HG03135 (cell line): Measurements from ENCODE around the gene PADI4.

Experiments used
- ATAC-seq: cut with Tn5 transposase; IDR thresholded peaks from one replicate; pipeline ENCODE4 v1.9.1; 2021; ENCODE audit warnings: mild to moderate bottlenecking, moderate library complexity; ENCODE audit not compliant: unreplicated experiment

PADI4 gene

DNA sequence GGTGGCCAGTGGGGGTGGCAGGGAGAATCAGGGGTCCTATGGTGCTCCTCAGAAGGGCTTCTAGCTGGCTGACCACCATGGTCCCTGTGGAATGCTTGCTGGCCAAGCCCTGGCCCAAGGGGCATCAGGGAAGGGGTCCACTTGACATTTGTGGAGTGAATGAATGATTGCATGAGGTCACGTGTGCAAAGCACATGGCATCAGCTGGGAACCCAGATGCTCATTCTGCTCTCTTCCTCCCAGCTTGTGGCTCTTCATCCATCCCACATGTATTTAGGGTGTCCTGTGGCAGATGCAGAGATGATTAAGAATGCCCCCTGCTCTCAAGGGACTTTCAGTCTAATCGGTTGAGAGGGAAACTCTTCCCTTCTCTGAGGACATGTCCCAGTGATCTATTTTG, 27.1 kb upstream of the PADI4 start:
- no peak for ATAC-seq

DNA sequence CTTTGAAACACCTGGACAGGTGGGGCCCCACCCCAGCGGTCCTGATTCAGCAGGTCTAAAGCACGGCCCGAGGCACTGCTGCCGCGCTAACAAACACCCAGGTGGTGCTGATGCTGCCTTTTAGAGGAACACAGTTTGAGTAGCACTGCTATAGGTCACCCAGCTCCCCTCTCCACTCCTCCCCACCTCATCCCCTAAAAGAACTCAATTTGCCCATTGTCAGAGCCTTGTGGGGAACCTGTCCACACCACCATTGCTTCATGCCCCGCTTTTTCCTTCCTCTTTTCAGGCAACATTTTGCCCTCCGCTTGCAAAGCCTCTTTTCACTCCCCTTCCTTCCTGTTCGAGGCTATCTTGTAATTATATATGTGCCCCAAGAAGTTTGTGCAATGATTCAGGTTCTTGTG, 26.2 kb upstream of the PADI4 start:
- ATAC-seq: no peak

DNA sequence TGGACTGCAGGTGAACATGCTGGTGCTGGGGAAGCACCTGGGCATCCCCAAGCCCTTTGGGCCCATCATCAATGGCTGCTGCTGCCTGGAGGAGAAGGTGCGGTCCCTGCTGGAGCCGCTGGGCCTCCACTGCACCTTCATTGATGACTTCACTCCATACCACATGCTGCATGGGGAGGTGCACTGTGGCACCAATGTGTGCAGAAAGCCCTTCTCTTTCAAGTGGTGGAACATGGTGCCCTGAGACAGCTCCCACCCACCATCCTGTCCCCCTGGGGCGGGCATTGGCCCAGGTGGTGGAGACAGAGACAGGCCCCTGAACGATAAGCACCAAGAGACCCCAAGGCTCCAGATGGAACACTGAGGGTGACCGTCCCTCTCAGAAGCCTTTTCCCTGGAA, 25.2 kb upstream of the PADI4 start:
- no peak for ATAC-seq

DNA sequence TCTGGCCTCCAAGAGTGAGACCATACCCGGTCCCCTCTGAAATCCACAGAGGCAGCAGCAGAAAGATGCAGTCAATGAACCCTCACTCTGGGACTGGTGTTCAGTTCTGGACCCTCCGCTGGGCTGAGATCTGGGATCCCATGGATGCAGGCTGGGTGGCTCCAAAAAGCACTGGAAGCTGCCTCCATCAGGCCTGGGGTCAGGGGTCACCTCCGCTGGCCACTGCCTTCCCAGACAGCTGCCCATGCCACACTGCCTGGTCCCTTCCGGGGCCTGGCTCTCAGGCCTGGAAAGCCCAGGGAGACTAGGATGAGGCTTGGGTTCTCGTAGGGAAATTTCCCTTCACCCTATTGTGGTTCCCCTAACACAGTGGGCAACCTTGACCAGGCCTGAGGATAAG, 21.4 kb upstream of the PADI4 start:
- no peak for ATAC-seq

DNA sequence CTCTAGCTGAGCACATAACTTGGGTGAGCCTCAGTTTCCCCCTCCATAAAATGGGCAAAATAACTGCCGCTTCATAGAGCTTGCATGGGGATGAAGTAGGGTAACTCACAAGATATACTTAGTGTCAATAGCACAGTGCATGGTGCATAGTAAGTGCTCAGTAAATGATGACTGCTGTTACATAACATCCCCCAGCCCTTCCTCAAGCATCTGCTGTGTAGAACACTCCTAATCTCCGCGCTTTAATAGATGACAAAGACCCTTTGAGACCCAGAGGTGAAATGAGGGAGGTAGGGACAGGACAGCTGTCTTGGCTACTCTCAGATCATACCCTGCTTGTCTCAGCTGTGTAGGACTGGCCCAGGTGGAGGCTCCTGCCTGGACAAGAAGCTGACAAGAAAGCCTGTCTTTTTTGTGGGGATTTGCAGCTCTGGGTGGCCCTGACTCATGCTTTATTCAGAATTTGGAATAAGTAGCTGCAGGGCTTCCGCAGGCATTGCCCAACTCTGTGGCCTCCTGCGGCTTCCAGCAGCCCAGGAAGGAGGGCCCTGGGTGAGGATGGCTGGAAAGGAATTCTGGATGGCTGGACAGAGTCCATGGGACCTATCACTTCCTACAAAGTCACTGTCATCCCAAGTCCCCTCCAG, 20.7 kb upstream of the PADI4 start:
- no peak for ATAC-seq

DNA sequence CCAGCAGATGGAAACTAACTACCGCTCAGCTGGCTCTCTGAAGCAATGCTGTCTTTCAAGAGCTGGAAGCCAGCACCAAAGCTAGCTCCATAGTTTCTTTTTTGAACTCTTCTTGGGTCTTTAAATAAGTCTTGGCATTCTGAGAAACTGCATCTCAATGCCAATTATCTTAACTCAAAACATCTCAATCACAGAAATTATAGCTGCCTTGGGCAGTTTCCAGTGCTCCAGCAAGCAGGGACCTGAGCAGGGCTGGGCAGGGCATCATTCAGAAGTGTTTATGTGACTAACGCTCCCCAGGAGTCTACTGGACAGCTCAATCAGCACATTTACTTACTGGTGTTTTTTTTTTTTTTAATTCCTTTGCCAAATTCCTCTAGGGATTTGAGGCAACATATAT, 18.3 kb upstream of the PADI4 start:
- ATAC-seq: no peak

DNA sequence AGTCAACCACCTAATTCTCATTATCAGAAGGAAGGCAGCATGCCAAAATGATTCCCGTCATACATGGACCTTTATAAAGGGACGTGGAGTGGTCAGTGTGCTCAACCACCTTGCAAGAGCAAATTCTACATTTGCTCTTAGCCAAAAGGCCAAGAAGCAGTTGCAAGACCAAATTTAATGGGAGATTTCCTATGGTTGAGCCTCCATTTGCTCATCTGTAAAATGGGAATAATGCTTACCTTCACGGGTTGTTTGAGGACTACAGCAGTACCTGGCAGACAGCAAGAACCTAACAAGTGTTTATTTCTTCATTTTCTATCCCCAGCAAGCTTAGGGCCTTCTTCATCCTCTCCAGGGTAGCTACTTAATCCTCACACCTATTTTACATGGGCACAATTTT, 17.4 kb upstream of the PADI4 start:
- ATAC-seq: no peak

DNA sequence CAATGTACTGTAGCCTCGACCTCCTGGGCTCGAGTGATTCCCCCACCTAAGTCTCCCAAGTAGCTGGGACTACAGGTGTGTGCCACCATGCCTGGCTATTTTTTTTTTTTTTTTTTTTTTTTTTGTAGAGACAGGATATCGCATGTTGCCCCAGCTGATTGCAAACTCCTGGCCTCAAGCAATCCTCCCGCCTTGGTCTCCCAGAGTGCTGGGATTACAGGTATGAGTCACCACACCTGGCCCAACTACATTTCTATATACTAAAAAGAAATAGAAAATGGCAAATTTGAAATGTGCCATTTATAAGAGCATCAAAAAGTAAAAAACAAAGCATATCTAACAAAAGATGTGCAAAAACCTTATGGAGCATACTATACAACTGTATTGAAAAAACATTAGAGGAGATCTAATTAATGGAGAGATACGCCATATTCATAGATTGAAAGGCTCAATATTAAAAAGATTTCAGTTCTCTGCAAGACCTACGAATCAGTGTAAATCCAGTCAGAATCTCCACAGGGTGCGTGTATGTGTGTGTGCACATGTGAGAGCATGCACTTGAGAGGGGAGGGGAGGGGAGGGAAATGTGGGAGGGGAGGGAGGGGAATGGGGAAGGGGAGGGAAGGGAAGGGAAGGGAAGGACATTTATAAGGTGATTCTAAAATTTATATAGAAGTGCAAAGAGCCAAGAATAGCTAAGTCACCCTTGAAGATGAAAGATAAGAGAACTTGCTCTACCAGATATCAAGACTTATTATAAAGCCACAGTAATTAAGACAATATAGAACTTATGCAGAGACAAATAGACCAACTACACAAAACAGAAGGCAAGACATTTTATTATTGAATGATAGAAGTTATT, 15.5 kb upstream of the PADI4 start:
- ATAC-seq: no peak

DNA sequence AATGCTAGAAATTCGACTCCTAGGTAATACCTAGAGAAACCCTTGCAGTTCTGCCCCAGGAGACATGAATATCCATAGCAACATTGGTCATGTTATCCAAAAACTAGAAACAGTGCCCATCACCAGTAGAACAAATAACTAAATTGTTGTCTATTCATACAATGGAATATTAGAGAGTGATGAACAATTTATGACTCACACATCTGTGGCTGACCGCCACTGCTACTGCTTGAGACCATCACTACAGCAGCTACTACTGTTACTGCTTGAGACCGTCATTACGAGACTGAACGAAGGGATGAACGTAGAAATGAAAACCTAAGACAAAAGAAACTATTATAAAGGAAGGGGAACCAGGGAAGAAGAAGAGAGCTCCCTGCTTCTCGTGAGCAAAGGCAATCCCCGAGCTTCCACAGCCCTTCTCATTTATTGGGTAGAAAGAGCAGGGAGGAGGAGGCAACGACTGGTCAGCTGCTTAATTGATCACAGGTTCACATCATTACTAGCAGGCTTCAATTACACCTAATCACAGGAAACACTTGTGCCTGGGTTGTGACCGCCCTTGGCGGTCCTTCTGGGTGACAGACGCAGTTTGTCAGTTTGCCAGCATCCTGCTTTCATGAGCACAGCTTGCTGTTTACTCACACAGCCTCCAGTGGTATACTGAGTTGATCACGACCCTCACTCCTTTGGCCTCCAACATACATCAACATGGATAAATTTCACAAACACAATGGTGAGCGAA, 14.1 kb upstream of the PADI4 start:
- no peak for ATAC-seq

DNA sequence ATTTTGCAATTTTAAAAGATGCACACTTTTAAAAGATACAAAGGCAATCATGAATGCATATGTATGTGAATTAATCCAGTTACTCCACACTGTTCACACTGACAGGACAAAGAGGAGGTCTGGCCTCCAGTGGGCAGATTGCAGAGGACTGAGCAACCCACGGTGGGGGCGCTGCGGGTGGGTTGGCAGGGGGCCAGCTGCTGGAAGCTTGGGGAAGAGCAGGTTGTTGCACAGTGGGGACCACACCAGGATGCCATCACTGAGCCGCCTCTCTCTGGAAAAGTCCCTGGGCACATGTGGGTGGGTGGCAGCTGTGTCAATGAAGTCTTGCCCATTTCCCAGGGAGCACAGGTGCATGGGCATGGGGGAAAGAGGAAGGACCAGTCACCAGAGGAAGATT, 12.7 kb upstream of the PADI4 start:
- ATAC-seq: no peak

DNA sequence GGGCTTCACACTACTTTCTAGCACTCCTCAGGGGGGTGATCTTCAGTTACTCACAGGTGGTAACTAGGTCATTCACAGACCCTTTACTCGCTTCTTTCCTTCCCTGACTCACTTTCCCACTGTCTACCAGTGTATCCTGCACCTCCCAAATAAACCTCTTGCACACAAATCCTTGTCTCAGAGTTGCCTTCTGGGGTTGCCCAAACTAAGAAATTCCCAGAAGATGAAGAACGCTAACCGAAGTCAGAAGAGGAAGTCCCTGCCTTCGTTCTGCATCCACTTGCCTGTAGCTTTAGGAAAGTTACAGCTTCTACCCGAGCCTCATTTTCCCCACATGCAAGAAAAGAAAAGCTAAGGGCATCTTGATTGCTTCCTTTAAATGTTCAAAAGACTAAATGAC, 11.9 kb upstream of the PADI4 start:
- ATAC-seq: no peak

DNA sequence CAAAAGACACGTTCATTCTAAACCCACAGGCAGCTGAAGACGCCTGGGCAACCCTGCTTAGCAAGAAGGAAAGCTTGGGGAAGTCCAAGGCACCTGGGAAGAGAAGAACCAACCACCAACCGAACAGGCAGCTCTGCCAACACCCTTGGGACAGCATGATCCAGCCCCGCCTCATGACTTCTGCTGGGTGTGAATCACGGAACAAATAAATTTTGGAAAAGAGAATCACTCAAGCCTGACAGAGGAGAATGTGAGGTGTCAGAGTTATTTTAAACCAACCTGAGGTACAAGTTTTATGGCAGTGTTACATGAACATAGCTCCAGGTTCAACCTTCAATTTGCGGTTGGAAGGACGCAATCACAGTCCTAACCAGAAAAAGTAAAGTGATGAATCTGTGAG, 10.0 kb upstream of the PADI4 start:
- ATAC-seq: no peak

DNA sequence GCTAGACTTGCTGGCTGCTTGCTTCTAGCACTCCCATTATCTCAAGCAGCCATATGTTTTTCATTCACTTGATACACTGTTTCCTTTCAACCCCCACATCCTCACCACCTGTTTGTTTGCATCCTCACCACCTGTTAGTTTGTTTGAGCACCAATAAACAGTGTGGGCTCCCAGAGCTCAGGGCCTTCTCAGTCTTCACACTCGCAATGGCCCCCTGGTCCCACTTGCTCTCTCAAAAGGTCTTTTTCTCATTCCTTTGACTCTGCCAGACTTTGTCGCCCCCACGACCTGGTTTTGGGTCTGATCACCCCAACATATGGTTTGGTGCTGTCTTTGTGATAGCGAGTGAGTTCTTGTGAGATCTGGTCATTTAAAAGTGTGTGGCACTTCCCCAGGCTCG, 6.2 kb upstream of the PADI4 start:
- ATAC-seq: no peak

DNA sequence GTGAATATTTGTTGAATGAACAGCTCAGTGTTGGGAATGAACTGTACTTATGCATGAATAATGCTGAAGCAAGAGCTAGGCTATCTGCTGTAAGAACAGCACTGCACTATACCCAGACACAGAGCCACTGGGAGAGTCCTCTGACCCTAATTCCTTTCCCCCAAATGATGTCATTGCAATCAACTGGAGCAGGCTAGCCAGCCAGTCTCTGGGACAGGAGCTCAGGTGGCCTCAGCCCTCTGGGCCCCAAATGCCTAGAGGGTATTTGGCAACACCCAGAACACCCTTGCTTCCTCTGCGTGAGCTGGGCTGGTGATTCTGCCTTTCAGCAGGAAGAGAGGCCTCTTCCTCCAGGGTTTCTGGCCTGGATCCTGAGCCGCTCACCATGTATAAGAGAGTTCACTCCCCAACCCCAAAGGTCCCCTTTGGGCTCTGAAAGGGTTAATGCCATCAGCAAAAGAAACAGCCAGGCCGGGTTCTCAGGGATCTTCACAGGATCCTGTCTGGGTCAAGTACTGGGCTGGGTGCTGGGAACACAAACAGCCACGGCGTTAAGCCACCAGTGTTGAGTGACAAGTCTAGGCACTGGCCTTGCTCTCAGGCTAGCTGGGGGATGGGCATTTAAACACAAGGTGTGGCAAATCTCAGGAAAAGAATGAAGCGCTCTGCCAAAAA, 3.7 kb upstream of the PADI4 start:
- no peak for ATAC-seq

DNA sequence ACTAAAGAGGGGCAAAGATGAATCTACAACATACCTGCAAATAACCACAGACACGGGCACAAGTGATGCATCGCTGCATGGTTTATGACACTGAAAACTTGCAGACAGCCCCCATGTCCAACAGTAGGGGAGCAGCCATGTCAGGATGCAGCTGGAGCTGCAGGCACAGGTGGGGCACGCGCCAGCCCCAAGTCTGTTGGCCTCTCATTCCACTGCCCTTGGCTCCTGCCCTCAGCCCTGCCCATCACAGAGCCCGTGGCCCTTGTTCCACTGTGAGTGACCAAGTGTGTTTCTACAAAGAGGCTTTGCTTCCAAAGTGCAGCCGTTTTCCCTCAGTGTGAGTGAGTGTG, 3.2 kb upstream of the PADI4 start:
- ATAC-seq: no peak

DNA sequence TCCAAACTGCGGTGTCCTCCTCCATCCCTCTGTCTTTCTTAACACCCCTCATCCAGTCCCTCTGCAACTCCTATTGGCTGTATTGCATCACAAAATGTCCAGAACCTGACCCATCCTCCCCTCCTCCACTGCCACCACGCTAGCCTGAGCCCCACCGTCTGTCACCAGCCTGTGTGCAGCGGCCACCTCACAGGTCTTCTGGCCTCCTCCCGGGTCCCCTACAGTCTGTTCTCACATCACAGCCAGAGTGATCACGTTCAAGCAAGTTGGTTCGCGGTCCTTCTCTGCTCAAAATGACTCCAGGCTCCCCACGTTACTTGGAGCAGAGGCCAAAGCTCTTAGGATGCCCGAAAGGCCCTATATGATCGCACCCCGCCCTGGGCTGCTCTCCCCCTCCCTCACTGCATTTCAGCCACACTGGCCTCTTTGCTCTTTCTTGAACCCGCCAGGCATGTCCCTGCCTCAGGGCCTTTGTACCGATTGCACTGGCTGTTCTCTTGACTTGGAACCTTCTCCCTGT, 2.4 kb upstream of the PADI4 start:
- ATAC-seq: no peak

DNA sequence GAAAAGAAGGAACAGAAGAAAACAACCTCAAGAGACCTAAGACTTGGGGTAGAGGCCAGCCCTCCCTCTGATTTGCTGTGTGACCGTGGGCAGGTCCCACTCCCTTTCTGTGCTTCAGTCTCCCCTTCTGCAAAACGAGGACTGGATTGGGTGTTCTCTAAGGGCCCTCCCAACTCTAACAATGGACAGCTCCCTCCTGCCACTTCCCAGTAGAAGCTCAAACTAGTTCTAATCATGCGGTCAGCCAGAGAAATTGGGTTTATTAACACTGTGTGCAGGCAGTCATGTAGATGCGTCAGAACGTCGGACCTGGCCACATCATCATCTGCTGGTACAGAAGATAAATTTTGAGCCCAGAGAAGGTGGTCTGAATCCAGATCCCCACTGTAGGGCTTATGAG, 1.6 kb upstream of the PADI4 start:
- ATAC-seq: no peak

DNA sequence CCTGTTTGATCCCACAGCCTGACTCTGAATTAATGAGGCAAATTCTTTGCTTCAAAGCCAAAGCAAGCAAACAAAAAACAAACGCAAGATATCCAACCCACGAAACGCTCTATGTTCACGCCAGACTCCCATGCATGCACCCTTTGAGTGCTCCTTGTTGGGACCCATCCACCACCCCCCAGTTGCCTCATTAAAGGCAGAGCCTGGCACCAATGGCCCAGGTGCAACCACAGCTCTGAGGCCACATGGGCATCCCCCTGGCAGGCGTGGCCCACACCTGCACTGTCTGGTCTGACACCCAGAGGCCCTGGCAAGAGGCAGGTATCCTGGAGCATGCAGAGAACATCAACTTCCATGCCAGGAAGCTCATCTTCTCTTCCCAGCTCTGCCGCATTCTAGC, 1.1 kb upstream of the PADI4 start:
- no peak for ATAC-seq

DNA sequence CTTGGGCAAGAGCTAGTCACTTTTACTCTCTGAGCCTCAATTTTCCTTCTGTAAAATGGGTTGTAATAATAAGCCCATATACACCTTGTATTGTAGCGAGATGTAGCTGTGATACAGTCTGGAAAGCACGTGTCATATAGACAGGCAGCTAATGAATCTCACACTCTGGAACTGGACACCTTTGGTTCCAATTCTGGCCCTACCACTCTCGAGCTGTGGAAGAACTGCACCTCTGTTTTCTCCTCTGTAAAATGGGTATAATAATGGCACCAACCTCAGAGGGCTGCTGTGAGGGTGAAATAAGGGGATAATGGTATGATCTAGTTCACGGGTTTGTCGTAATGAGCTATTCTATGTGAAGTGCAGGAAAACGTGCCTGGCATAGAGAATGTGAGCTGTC, 668 bp upstream of the PADI4 start:
- no peak for ATAC-seq

DNA sequence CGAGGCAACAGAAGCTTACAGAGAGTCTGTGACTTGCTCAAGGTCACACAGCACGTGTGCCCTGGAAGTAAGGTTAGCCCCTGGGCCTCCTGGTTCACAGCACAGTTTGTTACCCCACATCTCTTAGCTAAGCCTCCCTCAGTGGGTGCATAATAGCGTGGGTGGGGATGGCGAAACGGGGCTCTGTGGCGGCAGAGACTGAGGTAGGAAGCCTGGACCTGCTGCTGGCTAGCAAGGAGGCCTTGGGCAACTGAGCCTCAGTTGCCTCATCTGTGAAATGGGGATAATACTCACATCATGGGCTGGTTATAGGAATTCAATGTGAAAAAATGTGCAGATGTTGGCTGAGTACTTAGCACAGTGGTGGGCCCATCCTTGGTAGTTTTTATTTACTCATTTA, 596 bp downstream of the PADI4 start:
- no peak for ATAC-seq

DNA sequence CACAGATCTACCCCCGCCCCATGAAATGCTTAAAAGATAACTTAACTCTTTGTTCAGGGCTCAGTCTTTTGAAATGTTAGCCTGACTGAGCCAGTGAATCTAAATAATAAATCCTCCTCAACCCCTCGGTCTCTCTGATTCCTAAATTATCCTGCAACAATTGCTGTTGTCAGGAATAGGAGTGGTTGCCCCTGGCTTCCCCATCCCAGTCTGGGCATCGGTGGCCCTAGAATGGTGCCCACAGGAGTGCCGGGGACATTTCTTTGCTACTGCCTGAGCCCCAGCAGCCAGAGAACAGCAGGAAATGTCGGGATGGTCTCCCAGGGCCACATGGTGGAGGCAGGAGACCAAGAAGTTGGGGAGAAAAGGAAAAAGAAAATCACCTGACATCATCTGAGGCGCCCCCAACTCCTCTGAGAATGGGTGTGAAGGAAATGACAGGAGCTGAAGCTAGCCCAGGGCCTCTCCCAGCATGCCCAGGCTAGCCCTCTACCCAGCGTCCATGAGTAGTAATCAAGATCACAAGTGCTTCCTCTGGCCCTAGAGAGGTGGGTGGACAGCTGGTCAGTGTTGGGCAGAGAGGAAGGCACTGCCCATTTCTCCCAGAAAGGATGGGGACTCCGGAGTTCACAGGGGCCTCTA, 1.6 kb downstream of the PADI4 start:
- no peak for ATAC-seq
